Gastrocnemius medialis (tissue), 4 donors: ENCODE measurements around the gene LYST. TPM values are rescaled to one million over a fixed set of nuclear protein-coding genes. Genes with fewer than 3 reads are reported as not detected.
"Not testable (repeated sequence)": the region's sequence is repeated elsewhere in the genome, so short reads cannot be mapped to it uniquely, and the experiment has no call there.

ENCODE experiments used
- ATAC-seq, 2 donors: fragments of 150-250 bp; one replicate each; pipeline ENCODE4 v1.9.1; 2016
- DNase-seq, 2 donors: peaks; one replicate each; pipeline ENCODE4 v3.0.0-alpha.2; 2019
- H3K27ac ChIP-seq, 4 donors: fragments of 200-600 bp; sonication (generic); 1 replicate in 1 of 4; 2 replicates in 3 of 4; pipeline ENCODE4 v1.5.1; 2016 to 2018; ENCODE audit warnings: mild to moderate bottlenecking in 2 of 4, moderate library complexity in 1 of 4
- H3K27me3 ChIP-seq, 3 donors: fragments of 200-600 bp; sonication (generic) in 2 of 3; 1 replicate in 1 of 3; 2 replicates in 2 of 3; pipeline versions ENCODE4 v1.5.1 to v1.6.0; 2016 to 2019; ENCODE audit warnings: mild to moderate bottlenecking in 1 of 3, moderate library complexity in 1 of 3
- H3K36me3 ChIP-seq, 2 donors: fragments of 200-600 bp; sonication (generic) in 1 of 2; one replicate each; pipeline ENCODE4 v1.5.1; 2017 to 2018
- H3K4me1 ChIP-seq, 2 donors: fragments of 200-600 bp; sonication (generic) in 1 of 2; one replicate each; pipeline ENCODE4 v1.5.1; 2016 to 2017; ENCODE audit warnings: mild to moderate bottlenecking in 2 of 2
- H3K4me3 ChIP-seq, 4 donors: fragments of 200-600 bp; sonication (generic) in 3 of 4; 1 replicate in 1 of 4; 2 replicates in 3 of 4; pipeline ENCODE4 v1.5.1; 2016 to 2019; ENCODE audit warnings: mild to moderate bottlenecking in 2 of 4
- H3K9me3 ChIP-seq, 3 donors: fragments of 200-600 bp; sonication (generic) in 2 of 3; 1 replicate in 1 of 3; 2 replicates in 2 of 3; pipeline ENCODE4 v1.5.1; 2016 to 2019
- CTCF ChIP-seq, 5 experiments: fragments of 450-650 bp in 3 of 5; fragments of 200-600 bp in 2 of 5; sonication (generic) in 2 of 5; IDR thresholded peaks in 4 of 5; conservative IDR thresholded peaks in 1 of 5; 1 replicate in 4 of 5; 2 replicates in 1 of 5; pipeline ENCODE4 v1.5.1; 2016 to 2019; ENCODE audit warnings: antibody characterized with exemption in 5 of 5, mild to moderate bottlenecking in 3 of 5, moderate library complexity in 3 of 5
- POLR2A ChIP-seq, 2 donors: fragments of 450-650 bp; IDR thresholded peaks; one replicate each; pipeline ENCODE4 v1.6.1; 2017; ENCODE audit warnings: antibody characterized with exemption in 2 of 2, mild to moderate bottlenecking in 2 of 2, moderate library complexity in 2 of 2
- in situ Hi-C, 4 donors: fragments of 200-750 bp; cut with MboI; loops; one replicate each; pipeline versions ENCODE4 v1.15.0 to v1.8.0; 2017; ENCODE audit warnings: low sequenced_read_pairs in 4 of 4
- intact Hi-C: fragments of 100-400 bp; cut with DNase I; formaldehyde crosslinking; loops from one replicate; pipeline ENCODE4 v1.15.1; 2023; ENCODE audit warnings: low total_unique reads
- total RNA-seq, 4 donors: library from RNA; depleted of rRNA; stranded (reverse); fragments of >200 nt; gene quantifications; one replicate each; pipeline versions ENCODE4 v1.1.0 to v1.2.3, GENCODE V29; 2016

The LYST gene
- total RNA-seq, 4 donors from 2014 or later = 6.6 to 21.9 (median 10.7) TPM

DNA sequence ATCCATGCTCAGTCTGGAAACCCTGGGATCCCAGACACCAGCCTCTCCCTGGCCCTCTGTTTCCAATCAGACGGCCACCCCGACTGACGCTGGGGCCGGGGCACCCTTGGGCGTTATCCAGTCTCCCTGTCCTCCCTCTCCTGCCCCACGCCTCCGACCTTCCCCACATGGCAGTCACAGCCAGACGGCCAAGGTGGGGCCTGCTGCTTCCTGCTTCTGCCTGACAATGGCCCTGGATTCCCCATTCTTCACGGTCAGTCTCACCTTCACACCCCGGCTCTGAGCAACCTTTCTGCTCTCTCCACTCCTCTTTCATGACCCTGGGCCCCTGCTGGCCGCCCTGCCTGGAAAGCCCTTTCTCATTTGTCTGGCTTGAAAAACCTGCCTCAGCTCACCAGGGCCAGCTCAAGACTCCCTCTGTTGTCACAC lies 223.7 kb downstream of the LYST start:
- in situ Hi-C loops = no loop called here
- Histone ChIP-seq H3K27me3 (peaks cover 15 to 23% (median 15%) of the 10 kb centered on the region in 3 donors), H3K9me3 (no peaks in the 10 kb centered on the region), H3K4me1 (no peaks in the 10 kb centered on the region), H3K36me3 (no peaks in the 10 kb centered on the region), H3K27ac (no peak overlapping the region), H3K4me3 (no peak overlapping the region)
- intact Hi-C loops = no loop called here
- ATAC-seq (no peak), DNase-seq (no peak)
- TF ChIP-seq CTCF (IDR thresholded peaks at IDR 0.05 in 4 of 5, conservative IDR thresholded peaks at IDR 0.05 in 1 of 5) (no peak), POLR2A (IDR thresholded peaks at IDR 0.05) (no peak)

- TF ChIP-seq CTCF (IDR thresholded peaks at IDR 0.05 in 4 of 5, conservative IDR thresholded peaks at IDR 0.05 in 1 of 5) (no peak), POLR2A (IDR thresholded peaks at IDR 0.05) (no peak)
- no peaks in the 10 kb centered on the region for H3K4me1 ChIP-seq
- no peak for ATAC-seq
- no peak overlapping the region for H3K4me3 ChIP-seq
- in situ Hi-C loops (no loop called here), intact Hi-C loops (no loop called here)
- H3K27me3 ChIP-seq = peaks cover 8 to 16% (median 9%) of the 10 kb centered on the region in 3 donors
- no peaks in the 10 kb centered on the region for H3K36me3 ChIP-seq
- no peak overlapping the region for H3K27ac ChIP-seq
- no peak for DNase-seq
- H3K9me3 ChIP-seq = no peaks in the 10 kb centered on the region
Measured at GRCh38 chr1:235642011-235642942, 224.4 kb downstream of the LYST start.

- no peak for DNase-seq
- H3K27me3 ChIP-seq = peaks cover 0 to 5% (median 3%) of the 10 kb centered on the region in 3 donors
- no peak for ATAC-seq
- intact Hi-C loops = no loop called here
- TF ChIP-seq CTCF (IDR thresholded peaks at IDR 0.05 in 4 of 5, conservative IDR thresholded peaks at IDR 0.05 in 1 of 5) (no peak), POLR2A (IDR thresholded peaks at IDR 0.05) (no peak)
- no peaks in the 10 kb centered on the region for H3K9me3 ChIP-seq
- H3K27ac ChIP-seq = no peak overlapping the region
- no peak overlapping the region for H3K4me3 ChIP-seq
- H3K4me1 ChIP-seq = no peaks in the 10 kb centered on the region
- in situ Hi-C loops = no loop called here
- no peaks in the 10 kb centered on the region for H3K36me3 ChIP-seq
Measured at GRCh38 chr1:235640580-235640979, 226.1 kb downstream of the LYST start.

DNA sequence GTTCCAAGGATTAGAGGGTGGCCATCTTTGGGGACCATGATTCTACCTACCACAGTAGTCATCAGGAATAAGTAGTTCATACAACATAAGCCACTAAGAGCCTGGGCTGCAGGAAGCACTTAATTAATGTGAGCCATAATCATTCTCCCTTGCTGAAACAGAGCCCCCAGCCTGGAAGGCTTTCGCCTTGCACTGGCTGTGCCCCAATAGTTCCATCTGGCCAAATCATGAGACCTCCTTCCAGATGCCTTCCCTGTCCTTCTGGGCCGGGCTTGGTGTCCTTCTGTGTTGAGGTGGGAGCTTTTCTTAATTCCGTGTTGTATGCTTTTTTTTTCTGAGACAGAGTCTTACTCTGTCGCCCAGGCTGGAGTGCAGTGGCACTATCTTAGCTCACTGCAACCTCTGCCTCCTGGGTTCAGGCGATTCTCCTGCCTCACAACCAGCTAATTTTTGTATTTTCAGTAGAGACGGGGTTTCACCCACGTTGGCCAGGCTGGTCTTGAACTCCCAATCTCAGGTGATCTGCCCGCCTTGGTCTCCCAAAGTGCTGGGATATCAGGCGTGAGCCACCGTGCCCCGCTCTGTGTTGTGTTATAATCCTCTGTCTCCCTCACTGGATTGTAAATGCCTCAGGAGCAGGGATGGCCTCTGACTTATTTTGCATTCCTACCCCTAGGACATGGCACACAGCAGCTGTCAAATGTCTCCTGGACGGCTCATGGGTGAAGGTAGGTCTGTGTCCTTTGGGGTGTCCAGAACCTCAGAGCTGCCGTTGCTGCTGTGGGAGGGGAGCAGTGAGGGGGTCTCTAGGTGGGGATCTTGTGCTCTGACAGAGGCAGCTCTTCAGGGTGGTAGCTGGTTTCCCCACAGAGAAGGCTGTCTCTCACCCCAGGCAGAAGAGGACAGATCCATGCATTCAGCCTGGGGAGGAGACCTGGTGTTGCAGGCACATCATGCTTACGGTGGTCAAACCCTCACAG lies 227.2 kb downstream of the LYST start:
- H3K4me3 ChIP-seq = no peak overlapping the region
- intact Hi-C loops = no loop called here
- no peak overlapping the region for H3K27ac ChIP-seq
- peaks cover 0 to 5% (median 0%) of the 10 kb centered on the region in 3 donors for H3K27me3 ChIP-seq
- H3K36me3 ChIP-seq = no peaks in the 10 kb centered on the region
- no peak for TF ChIP-seq POLR2A (IDR thresholded peaks at IDR 0.05)
- TF ChIP-seq CTCF (IDR thresholded peaks at IDR 0.05 in 4 of 5, conservative IDR thresholded peaks at IDR 0.05 in 1 of 5) = no peak
- H3K9me3 ChIP-seq = no peaks in the 10 kb centered on the region
- no peaks in the 10 kb centered on the region for H3K4me1 ChIP-seq
- ATAC-seq (no peak), DNase-seq (no peak)
- in situ Hi-C loops = no loop called here

GRCh38 chr1:235638612-235639011 lies 228.1 kb downstream of the LYST start:
- H3K27ac ChIP-seq, H3K9me3 ChIP-seq, intact Hi-C loops, DNase-seq, in situ Hi-C loops, H3K4me1 ChIP-seq, H3K27me3 ChIP-seq, H3K4me3 ChIP-seq, ATAC-seq, H3K36me3 ChIP-seq: not testable (repeated sequence)
